GM12872 (cell line): Measurements from ENCODE around the gene CNTFR.
A peak's percentile ranks its signal among the peaks of the same experiment; 100 is the strongest.

Experiments
- CTCF ChIP-seq: IDR thresholded peaks from 3 replicates; pipeline ENCODE4 v1.5.1; 2011; ENCODE audit warnings: low read depth, mild to moderate bottlenecking, low read length, moderate library complexity; ENCODE audit not compliant: insufficient read depth

CNTFR gene

GRCh38 chr9:34591248-34591916 lies 1.9 kb upstream of the CNTFR start:
- peak; percentile 92 for TF ChIP-seq CTCF

- TF ChIP-seq CTCF = no peak
These were observed 1.1 kb upstream of the CNTFR start for GRCh38 chr9:34590381-34591247.

GRCh38 chr9:34588671-34589635 lies 571 bp downstream of the CNTFR start:
- no peak for TF ChIP-seq CTCF

GRCh38 chr9:34587271-34587670 lies 2.3 kb downstream of the CNTFR start:
- TF ChIP-seq CTCF = no peak

- no peak for TF ChIP-seq CTCF
These were observed 3.4 kb downstream of the CNTFR start for GRCh38 chr9:34585946-34586669.

GRCh38 chr9:34584970-34585369 lies 4.6 kb downstream of the CNTFR start:
- no peak for TF ChIP-seq CTCF
